Common myeloid progenitor, CD34-positive (primary cell): ENCODE results near the gene WDR27.

Experiments
- CTCF ChIA-PET: fragments of 350-600 bp; sonication (Branson Sonifier 250); formaldehyde crosslinking; loops from one replicate; lab custom pipeline; 2021; ENCODE audit warnings: antibody characterized with exemption; lab: Charles Lee
- POLR2A ChIA-PET: fragments of 350-600 bp; sonication (Branson Sonifier 250); formaldehyde crosslinking; loops from one replicate; lab custom pipeline; 2021; ENCODE audit warnings: antibody characterized with exemption; lab: Charles Lee
- DNase-seq, 3 donors: peaks; one replicate each; pipeline versions ENCODE4 v3.0.0 to v3.0.0-alpha.2; 2013
- H3K27ac ChIP-seq, 2 experiments: 1 replicate in 1 of 2; 2 replicates in 1 of 2; pipeline ENCODE4 v1.7.0; 2013; ENCODE audit warnings: inconsistent platforms in 2 of 2, low read length in 2 of 2, mild to moderate bottlenecking in 2 of 2, low read depth in 1 of 2, moderate library complexity in 1 of 2; ENCODE audit not compliant: severe bottlenecking in 2 of 2, insufficient read depth in 1 of 2, poor library complexity in 1 of 2
- H3K27me3 ChIP-seq, 5 experiments: replicated peaks in 2 of 5; 1 replicate in 3 of 5; 2 replicates in 2 of 5; pipeline versions ENCODE4 v1.6.1 to v1.7.0; 2013; ENCODE audit warnings: low read length in 4 of 5, mild to moderate bottlenecking in 2 of 5, moderate library complexity in 2 of 5, inconsistent platforms in 1 of 5; ENCODE audit not compliant: insufficient read depth in 5 of 5, control insufficient read depth in 4 of 5
- H3K36me3 ChIP-seq, 4 experiments: 1 replicate in 2 of 4; 2 replicates in 2 of 4; pipeline versions ENCODE4 v1.6.1 to v1.7.0; 2013; ENCODE audit warnings: low read length in 3 of 4, control low read depth in 1 of 4, mild to moderate bottlenecking in 1 of 4; ENCODE audit not compliant: control insufficient read depth in 4 of 4, insufficient read depth in 4 of 4
- H3K4me1 ChIP-seq, 4 experiments: 1 replicate in 3 of 4; 2 replicates in 1 of 4; pipeline versions ENCODE4 v1.6.1 to v1.7.1; 2013; ENCODE audit warnings: low read length in 3 of 4, mild to moderate bottlenecking in 3 of 4, control low read depth in 1 of 4, inconsistent platforms in 1 of 4, moderate library complexity in 1 of 4; ENCODE audit not compliant: control insufficient read depth in 4 of 4, insufficient read depth in 4 of 4; ENCODE audit errors: control extremely low read depth in 1 of 4
- H3K4me3 ChIP-seq, 7 experiments: 1 replicate in 4 of 7; 2 replicates in 3 of 7; pipeline versions ENCODE4 v1.5.1 to v1.7.0; 2013; ENCODE audit warnings: mild to moderate bottlenecking in 7 of 7, low read length in 6 of 7, moderate library complexity in 6 of 7, inconsistent platforms in 2 of 7, low read depth in 2 of 7, control low read depth in 1 of 7; ENCODE audit not compliant: insufficient read depth in 4 of 7, control insufficient read depth in 1 of 7; ENCODE audit errors: extremely low read depth in 1 of 7
- H3K9me3 ChIP-seq, 5 experiments: 1 replicate in 4 of 5; 2 replicates in 1 of 5; pipeline versions ENCODE4 v1.6.1 to v1.7.1; 2013; ENCODE audit warnings: low read length in 4 of 5, mild to moderate bottlenecking in 2 of 5, inconsistent platforms in 1 of 5, low read depth in 1 of 5, moderate library complexity in 1 of 5; ENCODE audit not compliant: control insufficient read depth in 4 of 5, insufficient read depth in 2 of 5; ENCODE audit errors: control extremely low read depth in 1 of 5
- WGBS: methylation state at CpG from one replicate; pipeline ENCODE4 v1.1.5; 2013; ENCODE audit not compliant: insufficient coverage; 5-methylcytosine and 5-hydroxymethylcytosine counted together

Gene WDR27

DNA sequence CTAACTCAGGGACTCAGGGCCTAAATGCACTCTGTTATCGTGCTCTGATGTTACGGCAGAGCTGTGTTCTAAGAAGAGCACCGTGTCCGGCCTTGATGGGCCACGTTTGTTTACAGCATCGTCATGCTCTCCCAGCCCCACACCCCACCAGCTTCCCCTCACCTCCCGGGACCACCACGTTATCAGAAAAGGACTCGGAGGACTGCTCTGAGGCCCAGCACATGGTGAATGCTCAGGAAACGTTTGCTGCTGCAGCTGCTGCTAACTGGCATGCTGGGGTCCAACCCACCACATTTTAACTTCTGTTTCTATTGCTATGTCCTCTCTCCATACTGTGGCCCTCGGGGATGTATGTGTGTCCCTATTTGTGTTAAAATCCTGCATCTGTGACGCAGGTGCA is 50.3 kb downstream of the WDR27 start:
- WGBS: 94% methylated on average over 11 of the region's 12 CpGs
- Histone ChIP-seq H3K27me3 (no peaks in the 10 kb centered on the region), H3K9me3 (no peaks in the 10 kb centered on the region), H3K36me3 (peaks cover 3 to 16% (median 4%) of the 10 kb centered on the region in 4 experiments), H3K4me1 (peaks cover 0 to 7% (median 4%) of the 10 kb centered on the region in 4 experiments), H3K4me3 (no peak overlapping the region), H3K27ac (no peak overlapping the region)
- ChIA-PET CTCF (no interaction called here), POLR2A (no interaction called here)
- DNase-seq: no peak

DNA sequence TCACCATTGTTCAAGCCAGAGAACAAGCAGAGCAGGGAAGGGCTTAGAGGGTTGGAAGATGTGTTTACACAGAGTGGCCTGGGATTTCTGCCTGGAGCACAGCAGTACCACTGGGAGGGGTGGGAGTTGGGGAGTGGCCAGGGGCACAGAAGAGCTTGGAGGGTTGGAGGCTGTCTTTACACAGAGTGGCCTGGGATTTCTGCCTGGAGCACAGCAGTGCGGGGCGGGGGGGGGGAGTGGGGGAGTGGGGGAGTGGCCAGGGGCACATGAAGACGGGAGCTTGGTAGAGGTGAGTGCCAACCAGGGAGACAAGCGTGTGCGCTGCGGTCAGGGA is 50.9 kb downstream of the WDR27 start:
- H3K27ac ChIP-seq: no peak overlapping the region
- POLR2A ChIA-PET: no interaction called here
- no peak for DNase-seq
- H3K4me1 ChIP-seq: peaks cover 0 to 7% (median 4%) of the 10 kb centered on the region in 4 experiments
- CTCF ChIA-PET: no interaction called here
- 94% methylated on average over 3 of the region's 6 CpGs for WGBS
- H3K9me3 ChIP-seq: no peaks in the 10 kb centered on the region
- H3K4me3 ChIP-seq: no peak overlapping the region
- peaks cover 2 to 11% (median 4%) of the 10 kb centered on the region in 4 experiments for H3K36me3 ChIP-seq
- no peaks in the 10 kb centered on the region for H3K27me3 ChIP-seq

DNA sequence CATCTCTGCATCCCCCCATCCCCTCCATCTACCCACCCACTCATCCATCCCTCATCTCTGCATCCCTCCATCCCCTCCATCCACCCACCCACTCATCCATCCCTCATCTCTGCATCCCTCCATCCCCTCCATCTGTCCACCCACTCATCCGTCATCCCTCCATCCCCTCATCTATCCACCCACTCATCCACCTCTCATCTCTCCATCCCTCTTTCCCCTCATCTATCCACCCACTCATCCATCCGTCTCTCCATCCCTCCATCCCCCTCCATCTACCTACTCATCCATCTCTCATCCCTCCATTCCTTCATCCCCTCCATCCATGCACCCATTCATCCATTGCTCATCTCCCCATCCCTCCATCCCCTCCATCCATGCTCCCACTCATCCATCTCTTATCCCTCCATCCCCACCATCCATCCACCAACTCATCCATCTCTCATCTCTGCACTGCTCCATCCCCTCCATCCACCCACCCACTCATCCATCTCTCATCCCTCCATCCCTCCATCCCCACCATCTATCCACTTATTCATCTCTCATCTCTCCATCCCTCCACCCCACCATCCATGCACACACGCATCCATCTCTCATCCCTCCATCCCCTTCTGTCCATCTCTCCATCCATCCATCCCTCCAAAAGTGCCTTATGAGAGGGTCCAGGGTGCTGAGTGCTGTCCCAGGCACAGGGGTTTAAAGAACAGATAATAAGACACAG is 51.4 kb downstream of the WDR27 start:
- CTCF ChIA-PET: no interaction called here
- POLR2A ChIA-PET: no interaction called here
- Histone ChIP-seq H3K4me1 (peaks cover 0 to 5% (median 4%) of the 10 kb centered on the region in 4 experiments), H3K27ac (no peak overlapping the region), H3K4me3 (no peak overlapping the region), H3K27me3 (no peaks in the 10 kb centered on the region), H3K36me3 (peaks cover 2 to 9% (median 4%) of the 10 kb centered on the region in 4 experiments), H3K9me3 (no peaks in the 10 kb centered on the region)
- no peak for DNase-seq
- 93% methylated on average over 3 of the region's 3 CpGs for WGBS

DNA sequence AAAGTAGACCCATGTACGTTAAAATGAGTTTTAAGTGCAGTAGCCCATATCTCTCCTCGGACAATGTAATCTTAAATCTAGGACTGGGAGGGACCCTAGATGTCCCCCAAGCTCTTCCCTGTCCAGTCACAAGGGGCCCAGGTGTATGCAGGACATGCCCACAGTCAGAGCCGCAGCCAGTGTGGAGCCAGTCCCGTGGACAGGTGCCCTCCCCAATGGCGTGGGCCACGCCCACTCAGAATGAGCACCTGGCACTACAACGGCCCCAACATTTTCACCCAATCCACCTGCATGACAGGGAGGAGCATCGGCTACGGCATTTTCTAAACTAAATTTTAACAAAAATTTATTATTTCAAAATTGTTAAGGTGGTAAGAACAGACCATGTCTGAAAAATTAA is 53.2 kb downstream of the WDR27 start:
- Histone ChIP-seq H3K9me3 (no peaks in the 10 kb centered on the region), H3K36me3 (peaks cover 2 to 9% (median 3%) of the 10 kb centered on the region in 4 experiments), H3K27me3 (no peaks in the 10 kb centered on the region), H3K4me3 (no peak overlapping the region), H3K27ac (no peak overlapping the region), H3K4me1 (no peaks in the 10 kb centered on the region)
- ChIA-PET CTCF (interaction anchor here (0.7 kb wide), 1 partner anchor 18 kb away, joined by 3 read pairs; no protein-coding TSS in a partner anchor), POLR2A (no interaction called here)
- 99% methylated on average over 6 of the region's 9 CpGs for WGBS
- no peak for DNase-seq

DNA sequence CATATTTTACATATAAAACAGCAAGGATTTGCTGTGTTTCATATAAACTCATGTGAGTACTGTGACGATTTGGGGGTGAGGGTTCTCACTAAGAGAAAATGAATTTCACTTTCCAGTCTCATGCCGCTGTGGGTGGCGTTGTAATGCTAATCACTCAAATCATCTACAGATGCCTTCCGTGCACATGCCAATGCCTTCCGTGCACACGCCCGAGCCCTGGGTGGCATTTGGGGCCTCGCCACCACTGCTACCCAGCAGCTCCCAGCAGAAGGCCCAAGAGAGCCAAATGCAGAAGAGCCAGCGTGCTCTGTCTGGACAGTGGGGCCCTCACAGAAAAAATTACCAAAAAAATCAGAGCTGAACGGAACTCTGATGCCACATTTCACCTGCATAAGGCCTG is 53.7 kb downstream of the WDR27 start:
- WGBS: 98% methylated on average over 9 of the region's 10 CpGs
- Histone ChIP-seq H3K27ac (no peak overlapping the region), H3K9me3 (no peaks in the 10 kb centered on the region), H3K4me1 (no peaks in the 10 kb centered on the region), H3K4me3 (no peak overlapping the region), H3K36me3 (peaks cover 2 to 9% (median 3%) of the 10 kb centered on the region in 4 experiments), H3K27me3 (no peaks in the 10 kb centered on the region)
- ChIA-PET POLR2A (interaction anchor here (0.6 kb wide), 1 partner anchor 94 kb away, joined by 3 read pairs; no protein-coding TSS in a partner anchor), CTCF (interaction anchor here (0.7 kb wide), 1 partner anchor 19 kb away, joined by 3 read pairs; no protein-coding TSS in a partner anchor)
- DNase-seq: no peak

DNA sequence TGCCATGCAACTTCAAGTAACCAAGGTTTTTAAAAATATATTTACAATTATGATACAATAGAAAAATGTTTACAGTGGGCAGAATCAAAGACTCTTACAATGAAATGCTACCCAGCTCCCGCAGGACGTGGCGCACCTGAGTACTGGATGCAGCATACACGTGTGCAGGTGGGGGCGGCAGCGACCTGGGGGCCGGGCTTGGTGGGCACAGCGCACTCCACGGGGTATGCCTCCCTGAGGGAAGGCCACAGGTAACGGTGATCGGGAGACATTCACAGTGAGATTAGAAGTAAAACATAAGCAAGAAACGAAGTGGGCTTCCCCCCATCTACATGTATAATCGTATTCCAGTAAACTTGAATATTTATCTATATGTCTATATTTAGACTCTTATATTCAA is 54.2 kb downstream of the WDR27 start:
- Histone ChIP-seq H3K4me3 (no peak overlapping the region), H3K9me3 (no peaks in the 10 kb centered on the region), H3K4me1 (no peaks in the 10 kb centered on the region), H3K36me3 (peaks cover 2 to 9% (median 3%) of the 10 kb centered on the region in 4 experiments), H3K27ac (no peak overlapping the region), H3K27me3 (no peaks in the 10 kb centered on the region)
- CTCF ChIA-PET: interaction anchor here (0.7 kb wide), 1 partner anchor 19 kb away, joined by 3 read pairs; no protein-coding TSS in a partner anchor
- WGBS: 94% methylated on average over 9 of the region's 13 CpGs
- POLR2A ChIA-PET: interaction anchor here (0.6 kb wide), 1 partner anchor 93 kb away, joined by 3 read pairs; no protein-coding TSS in a partner anchor
- DNase-seq: no peak

DNA sequence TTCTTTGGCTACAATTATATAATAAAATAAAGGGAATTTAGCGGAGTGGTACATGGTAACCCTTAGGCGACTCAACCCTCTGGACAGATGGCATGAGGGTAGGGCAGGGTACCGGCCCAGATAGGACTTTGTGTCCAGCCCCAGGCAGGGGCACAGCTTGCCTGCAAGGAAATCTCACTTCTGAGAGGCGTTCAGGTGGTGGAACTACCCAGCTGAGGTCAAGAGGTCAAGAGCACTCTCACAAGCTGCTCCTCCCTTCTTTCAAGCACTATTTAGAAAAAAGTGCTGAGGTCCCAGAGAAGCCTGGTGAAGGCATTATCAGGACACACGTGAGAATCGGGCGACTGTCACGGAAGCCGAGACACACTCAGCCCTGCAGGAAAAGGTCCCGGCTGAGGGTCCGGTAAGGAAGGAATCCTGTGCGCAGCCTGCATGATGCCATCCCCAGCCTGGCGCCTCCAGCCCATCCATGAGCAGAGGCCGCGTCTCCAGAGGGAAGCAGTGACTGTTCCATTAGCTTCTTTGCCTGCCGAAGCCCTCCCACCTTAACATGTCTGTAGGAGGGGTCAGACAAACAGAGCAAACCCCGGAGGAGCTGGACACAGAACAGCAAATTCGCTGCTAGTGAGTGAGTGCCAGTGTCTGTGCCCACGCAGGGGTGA is 54.8 kb downstream of the WDR27 start:
- Histone ChIP-seq H3K4me1 (no peaks in the 10 kb centered on the region), H3K27me3 (no peaks in the 10 kb centered on the region), H3K4me3 (no peak overlapping the region), H3K36me3 (peaks cover 2 to 9% (median 5%) of the 10 kb centered on the region in 4 experiments), H3K27ac (no peak overlapping the region), H3K9me3 (no peaks in the 10 kb centered on the region)
- no peak for DNase-seq
- ChIA-PET POLR2A (no interaction called here), CTCF (no interaction called here)
- WGBS: 97% methylated on average over 19 of the region's 19 CpGs
